Testis (tissue), 3 donors: Measurements from ENCODE around the gene EHMT2. TPM values are rescaled to one million over a fixed set of nuclear protein-coding genes. Genes with fewer than 3 reads are reported as not detected.

Experiments used
- DNase-seq: peaks from one replicate; pipeline ENCODE4 v3.0.0-alpha.2; 2019
- H3K27ac ChIP-seq, 2 donors: fragments of 200-600 bp; sonication (generic); one replicate each; pipeline ENCODE4 v1.5.1; 2019
- H3K27me3 ChIP-seq: fragments of 200-600 bp; sonication (generic); one replicate; pipeline ENCODE4 v1.5.1; 2019
- H3K36me3 ChIP-seq: fragments of 200-600 bp; sonication (generic); one replicate; pipeline ENCODE4 v1.5.1; 2017; ENCODE audit warnings: low read depth; ENCODE audit errors: missing control alignments
- H3K4me1 ChIP-seq: fragments of 200-600 bp; sonication (generic); one replicate; pipeline ENCODE4 v1.5.1; 2019
- H3K4me3 ChIP-seq, 2 donors: fragments of 200-600 bp; sonication (generic); one replicate each; pipeline ENCODE4 v1.5.1; 2017 to 2019
- H3K9me3 ChIP-seq: fragments of 200-600 bp; sonication (generic); one replicate; pipeline ENCODE4 v1.5.1; 2017
- POLR2A ChIP-seq: fragments of 450-650 bp; IDR thresholded peaks from one replicate; pipeline ENCODE4 v1.6.1; 2017; ENCODE audit warnings: antibody characterized with exemption, mild to moderate bottlenecking, moderate library complexity
- WGBS, 2 donors: methylation state at CpG; one replicate each; pipeline ENCODE4 v1.1.5; 2018; 5-methylcytosine and 5-hydroxymethylcytosine counted together
- intact Hi-C: fragments of 100-400 bp; cut with DNase I; formaldehyde crosslinking; loops from one replicate; pipeline ENCODE4 v1.15.1; 2023; ENCODE audit warnings: low total_unique reads
- polyA plus RNA-seq: library from polyadenylated mRNA; stranded (reverse); fragments of 350-450 nt; fragmentation: Illumina TruSeq; extraction: RNeasy Lipid Tissue Mini Kit (QIAGEN cat#74804); gene quantifications from one replicate; pipeline ENCODE4 v1.2.3, GENCODE V29; 2014; ENCODE audit warnings: low read depth, low replicate concordance; ENCODE audit not compliant: insufficient read depth
- total RNA-seq, 2 donors: library from RNA; depleted of rRNA; stranded (reverse); fragments of >200 nt; gene quantifications; one replicate each; pipeline ENCODE4 v1.2.3, GENCODE V29; 2016
- TF ChIP-seq, protein P1 (sequence below), 3 experiments: fragments of 450-650 bp in 2 of 3; fragments of 200-600 bp in 1 of 3; sonication (generic) in 1 of 3; IDR thresholded peaks; one replicate each; pipeline ENCODE4 v1.5.1; 2016 to 2019; ENCODE audit warnings: antibody characterized with exemption in 3 of 3, mild to moderate bottlenecking in 2 of 3, moderate library complexity in 1 of 3

Gene EHMT2
- total and polyA plus RNA-seq, 3 donors from 2014 or later = 82.2 to 106 (median 102) TPM

GRCh38 chr6:31851485-31851832, 46.0 kb downstream of the EHMT2 start:
- Histone ChIP-seq H3K9me3 (no peaks in the 10 kb centered on the region), H3K36me3 (no peaks in the 10 kb centered on the region), H3K4me1 (no peaks in the 10 kb centered on the region), H3K27ac (no peak overlapping the region), H3K4me3 (no peak overlapping the region), H3K27me3 (no peaks in the 10 kb centered on the region)
- DNase-seq = no peak
- intact Hi-C loops = no loop called here
- 66% methylated on average over 2 of the region's 2 CpGs for WGBS, 2 donors
- no peak for TF ChIP-seq POLR2A
- TF ChIP-seq, protein P1, sequence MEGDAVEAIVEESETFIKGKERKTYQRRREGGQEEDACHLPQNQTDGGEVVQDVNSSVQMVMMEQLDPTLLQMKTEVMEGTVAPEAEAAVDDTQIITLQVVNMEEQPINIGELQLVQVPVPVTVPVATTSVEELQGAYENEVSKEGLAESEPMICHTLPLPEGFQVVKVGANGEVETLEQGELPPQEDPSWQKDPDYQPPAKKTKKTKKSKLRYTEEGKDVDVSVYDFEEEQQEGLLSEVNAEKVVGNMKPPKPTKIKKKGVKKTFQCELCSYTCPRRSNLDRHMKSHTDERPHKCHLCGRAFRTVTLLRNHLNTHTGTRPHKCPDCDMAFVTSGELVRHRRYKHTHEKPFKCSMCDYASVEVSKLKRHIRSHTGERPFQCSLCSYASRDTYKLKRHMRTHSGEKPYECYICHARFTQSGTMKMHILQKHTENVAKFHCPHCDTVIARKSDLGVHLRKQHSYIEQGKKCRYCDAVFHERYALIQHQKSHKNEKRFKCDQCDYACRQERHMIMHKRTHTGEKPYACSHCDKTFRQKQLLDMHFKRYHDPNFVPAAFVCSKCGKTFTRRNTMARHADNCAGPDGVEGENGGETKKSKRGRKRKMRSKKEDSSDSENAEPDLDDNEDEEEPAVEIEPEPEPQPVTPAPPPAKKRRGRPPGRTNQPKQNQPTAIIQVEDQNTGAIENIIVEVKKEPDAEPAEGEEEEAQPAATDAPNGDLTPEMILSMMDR (IDR thresholded peaks at IDR 0.05) = no peak

- DNase-seq = no peak
- TF ChIP-seq, protein P1 (IDR thresholded peaks at IDR 0.05) = no peak
- TF ChIP-seq POLR2A = no peak
- intact Hi-C loops = no loop called here
Observed at GRCh38 chr6:31850765-31851484, 46.6 kb downstream of the EHMT2 start.

DNA sequence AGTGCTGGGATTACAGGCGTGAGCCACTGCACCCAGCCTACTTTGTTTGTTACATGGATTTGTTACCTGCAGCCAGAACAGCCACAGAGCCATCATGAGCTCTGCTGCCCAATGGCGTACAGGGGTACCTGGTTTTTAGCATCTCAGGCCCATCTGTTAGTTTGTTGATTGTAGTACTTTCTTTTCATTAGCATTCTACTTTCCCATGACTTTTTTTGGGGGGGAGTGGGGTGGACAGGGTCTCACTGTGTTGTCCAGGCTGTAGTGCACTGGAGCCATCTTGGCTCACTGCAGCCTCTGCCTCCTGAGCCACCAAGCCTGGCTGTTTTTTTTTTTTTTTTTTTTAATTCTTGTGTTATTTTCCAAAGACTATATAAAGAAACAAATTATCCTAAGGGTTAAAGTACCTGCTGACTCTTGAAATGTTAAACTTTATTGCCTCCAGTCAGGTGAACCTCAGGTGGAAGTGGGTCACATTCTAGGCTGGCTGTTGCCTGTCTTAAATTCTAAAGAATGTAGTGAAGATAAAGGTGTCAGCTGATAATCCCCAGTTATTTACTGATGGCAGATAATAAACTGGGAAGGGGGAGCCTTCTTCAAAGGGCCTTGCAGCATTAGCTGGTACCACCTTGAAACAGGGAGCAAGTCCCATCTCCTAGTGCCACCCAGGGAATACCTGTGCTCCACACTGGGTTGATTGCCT, 50.1 kb downstream of the EHMT2 start:
- Histone ChIP-seq H3K4me1 (no peaks in the 10 kb centered on the region), H3K9me3 (no peaks in the 10 kb centered on the region), H3K36me3 (no peaks in the 10 kb centered on the region), H3K27me3 (no peaks in the 10 kb centered on the region), H3K4me3 (no peak overlapping the region), H3K27ac (no peak overlapping the region)
- intact Hi-C loops = no loop called here
- DNase-seq = no peak
- TF ChIP-seq POLR2A = no peak
- TF ChIP-seq, protein P1 (IDR thresholded peaks at IDR 0.05) = no peak
- 93 to 95% methylated on average over 2 of the region's 2 CpGs for WGBS, 2 donors

More at GRCh38 chr6:31850765-31851484, 46.6 kb downstream of the EHMT2 start:
- Histone ChIP-seq H3K27ac (no peak overlapping the region), H3K4me1 (no peaks in the 10 kb centered on the region), H3K4me3 (no peak overlapping the region), H3K9me3 (no peaks in the 10 kb centered on the region), H3K27me3 (no peaks in the 10 kb centered on the region), H3K36me3 (no peaks in the 10 kb centered on the region)
- WGBS, 2 donors = 95 to 100% methylated on average over 2 of the region's 2 CpGs

GRCh38 chr6:31844507-31844906, 53.0 kb downstream of the EHMT2 start:
- intact Hi-C loops = no loop called here
- H3K27ac ChIP-seq = no peak overlapping the region
- 92 to 95% methylated on average over 3 of the region's 3 CpGs for WGBS, 2 donors
- TF ChIP-seq, protein P1 (IDR thresholded peaks at IDR 0.05) = no peak
- TF ChIP-seq POLR2A = no peak
- H3K4me1 ChIP-seq = no peaks in the 10 kb centered on the region
- H3K36me3 ChIP-seq = no peaks in the 10 kb centered on the region
- DNase-seq = no peak
- no peaks in the 10 kb centered on the region for H3K27me3 ChIP-seq
- no peaks in the 10 kb centered on the region for H3K9me3 ChIP-seq
- no peak overlapping the region for H3K4me3 ChIP-seq
